ENCODE data around the gene KLHDC8B.
"Not testable (repeated sequence)": the region's sequence is repeated elsewhere in the genome, so short reads cannot be mapped to it uniquely, and the experiment has no call there.

The KLHDC8B gene

GRCh38 chr3:49198161-49198560 is 26.8 kb downstream of the KLHDC8B start:
- no peak for DNase-seq

- no peak for DNase-seq
These were observed 27.3 kb downstream of the KLHDC8B start for GRCh38 chr3:49198611-49199230.

GRCh38 chr3:49199239-49199899 is 28.0 kb downstream of the KLHDC8B start:
- DNase-seq: no peak

- no peak for DNase-seq
These were observed 28.5 kb downstream of the KLHDC8B start for GRCh38 chr3:49199900-49200281.

- DNase-seq: no peak
These were observed 42.1 kb downstream of the KLHDC8B start for GRCh38 chr3:49213541-49213943.

- DNase-seq: no peak
These were observed 42.6 kb downstream of the KLHDC8B start for GRCh38 chr3:49213998-49214397.

- DNase-seq: not testable (repeated sequence)
These were observed 45.3 kb downstream of the KLHDC8B start for GRCh38 chr3:49216687-49217086.

- DNase-seq: not testable (repeated sequence)
These were observed 45.7 kb downstream of the KLHDC8B start for GRCh38 chr3:49217108-49217507.

GRCh38 chr3:49217688-49218470 is 46.5 kb downstream of the KLHDC8B start:
- DNase-seq: no peak

GRCh38 chr3:49218471-49218989 is 47.1 kb downstream of the KLHDC8B start:
- not testable (repeated sequence) for DNase-seq

- no peak for DNase-seq
These were observed 47.7 kb downstream of the KLHDC8B start for GRCh38 chr3:49219132-49219531.

GRCh38 chr3:49220985-49221563 is 49.7 kb downstream of the KLHDC8B start:
- not testable (repeated sequence) for DNase-seq

GRCh38 chr3:49222002-49222401 is 50.6 kb downstream of the KLHDC8B start:
- no peak for DNase-seq
